GM19328 (cell line): ENCODE measurements around the gene GLUD1.
"Not testable (repeated sequence)": the region's sequence is repeated elsewhere in the genome, so short reads cannot be mapped to it uniquely, and the experiment has no call there.

Experiments
- ATAC-seq: cut with Tn5 transposase; IDR thresholded peaks from one replicate; pipeline ENCODE4 v1.9.1; 2021; ENCODE audit warnings: mild to moderate bottlenecking, moderate library complexity; ENCODE audit not compliant: unreplicated experiment

The GLUD1 gene

GRCh38 chr10:87092376-87092860 is 2.2 kb downstream of the GLUD1 start:
- no peak for ATAC-seq

GRCh38 chr10:87090779-87091178 is 3.9 kb downstream of the GLUD1 start:
- no peak for ATAC-seq

GRCh38 chr10:87089746-87090145 is 4.9 kb downstream of the GLUD1 start:
- ATAC-seq, result no peak

GRCh38 chr10:87085537-87085936 is 9.1 kb downstream of the GLUD1 start:
- ATAC-seq, result no peak

- ATAC-seq, result not testable (repeated sequence)
Measured at GRCh38 chr10:87084291-87084782, 10.3 kb downstream of the GLUD1 start.

- not testable (repeated sequence) for ATAC-seq
Measured at GRCh38 chr10:87083576-87084290, 10.9 kb downstream of the GLUD1 start.

- ATAC-seq, result not testable (repeated sequence)
Measured at GRCh38 chr10:87082219-87082618, 12.4 kb downstream of the GLUD1 start.

- ATAC-seq, result not testable (repeated sequence)
Measured at GRCh38 chr10:87081574-87081973, 13.1 kb downstream of the GLUD1 start.

GRCh38 chr10:87080621-87081020 is 14.0 kb downstream of the GLUD1 start:
- ATAC-seq, result not testable (repeated sequence)

- no peak for ATAC-seq
Measured at GRCh38 chr10:87079106-87079836, 15.4 kb downstream of the GLUD1 start.

GRCh38 chr10:87076421-87076820 is 18.2 kb downstream of the GLUD1 start:
- ATAC-seq, result not testable (repeated sequence)

- ATAC-seq, result no peak
Measured at GRCh38 chr10:87072449-87072848, 22.2 kb downstream of the GLUD1 start.

GRCh38 chr10:87068281-87068680 is 26.4 kb downstream of the GLUD1 start:
- no peak for ATAC-seq

- no peak for ATAC-seq
Measured at GRCh38 chr10:87066865-87067264, 27.8 kb downstream of the GLUD1 start.

- no peak for ATAC-seq
Measured at GRCh38 chr10:87066178-87066577, 28.5 kb downstream of the GLUD1 start.

GRCh38 chr10:87064651-87065050 is 30.0 kb downstream of the GLUD1 start:
- ATAC-seq, result no peak

GRCh38 chr10:87060280-87060928 is 34.2 kb downstream of the GLUD1 start:
- no peak for ATAC-seq

- ATAC-seq, result no peak
Measured at GRCh38 chr10:87059401-87059800, 35.2 kb downstream of the GLUD1 start.

- no peak for ATAC-seq
Measured at GRCh38 chr10:87058171-87058570, 36.5 kb downstream of the GLUD1 start.

GRCh38 chr10:87054373-87055295 is 40.0 kb downstream of the GLUD1 start:
- ATAC-seq, result no peak
